HG03045 (cell line): Measurements from ENCODE around the gene CLIC2.

Experiments used
- ATAC-seq: cut with Tn5 transposase; IDR thresholded peaks from one replicate; pipeline ENCODE4 v1.9.1; 2021; ENCODE audit warnings: mild to moderate bottlenecking, moderate library complexity; ENCODE audit not compliant: unreplicated experiment

Gene CLIC2

DNA sequence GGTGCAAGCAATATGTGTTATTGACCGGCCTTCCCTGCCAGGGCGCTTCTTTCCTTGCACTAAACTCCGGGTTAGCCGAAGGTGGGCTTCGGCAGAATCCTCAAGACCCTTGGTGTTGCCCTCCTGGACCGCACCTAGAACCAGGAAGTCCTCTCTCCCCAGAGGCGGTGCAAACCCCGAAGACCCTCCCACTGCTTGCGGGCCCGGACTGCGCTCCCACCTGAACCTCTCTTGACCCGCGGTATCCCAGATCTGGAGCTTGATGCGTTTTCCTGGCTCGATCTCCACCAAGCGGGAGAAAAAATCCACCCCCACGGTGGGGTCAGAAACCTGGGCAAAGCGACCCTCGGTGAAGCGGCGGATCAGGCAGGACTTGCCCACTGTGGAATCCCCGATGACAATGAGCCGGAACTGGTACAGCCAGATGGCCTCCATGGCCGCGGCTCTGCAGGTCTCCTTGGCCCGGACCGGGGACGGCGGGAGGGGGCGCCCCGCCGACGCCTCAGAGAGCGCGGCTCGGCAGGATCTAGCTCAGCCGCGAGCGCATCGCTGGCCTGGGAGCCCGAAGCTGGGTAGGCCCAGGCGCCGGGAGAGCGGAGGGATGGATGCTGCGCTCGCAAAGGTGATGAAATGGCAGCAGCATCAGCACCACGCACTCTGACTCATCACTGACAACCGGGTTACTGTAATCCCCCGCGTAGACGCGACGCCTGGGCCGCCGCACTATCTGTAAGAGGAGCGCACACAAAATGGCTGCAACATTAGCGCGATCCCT, 70.4 kb downstream of the CLIC2 start, which contains the start of gene RAB39B:
Gene RAB39B, minus strand, starts transcription at position 638 of the 775 bp plus-strand sequence. Its CDS starts 203 bp downstream, at position 435.
- ATAC-seq = peak; percentile 98

DNA sequence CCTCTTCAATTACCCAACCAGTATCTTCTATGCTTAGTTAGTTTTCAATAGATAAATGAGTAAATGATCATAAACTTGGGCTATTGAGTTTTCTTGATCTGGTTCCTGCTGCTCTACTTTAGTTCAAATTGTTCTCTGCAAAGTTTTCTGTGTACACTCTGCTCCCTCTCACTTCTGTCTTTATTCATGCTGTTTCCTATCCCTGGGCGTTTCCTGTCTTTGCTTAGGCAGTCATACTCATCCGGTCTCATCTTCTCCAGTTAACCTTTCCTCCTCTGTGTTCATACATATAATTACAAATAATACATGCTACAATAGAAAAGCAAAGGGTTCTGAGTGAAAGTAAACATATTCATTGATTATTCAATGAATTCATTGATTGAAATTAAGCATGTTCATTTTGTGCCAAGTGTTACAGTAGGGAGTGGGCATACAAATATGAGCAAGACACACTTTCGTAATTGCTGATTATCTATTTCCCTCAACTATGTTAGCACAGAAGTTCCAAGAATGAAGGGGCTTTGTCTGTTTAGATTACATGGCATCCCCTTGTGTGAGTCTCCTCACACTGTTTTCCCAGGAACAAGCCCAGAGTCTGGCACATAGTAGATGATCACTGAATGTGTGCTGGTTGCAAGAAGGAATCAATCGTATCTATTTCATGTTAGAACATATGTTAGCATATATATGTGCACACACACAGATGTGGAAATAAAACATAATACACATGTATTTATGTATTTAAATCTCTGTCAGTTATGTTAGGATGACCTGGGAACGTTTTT, 71.3 kb downstream of the CLIC2 start:
- no peak for ATAC-seq

DNA sequence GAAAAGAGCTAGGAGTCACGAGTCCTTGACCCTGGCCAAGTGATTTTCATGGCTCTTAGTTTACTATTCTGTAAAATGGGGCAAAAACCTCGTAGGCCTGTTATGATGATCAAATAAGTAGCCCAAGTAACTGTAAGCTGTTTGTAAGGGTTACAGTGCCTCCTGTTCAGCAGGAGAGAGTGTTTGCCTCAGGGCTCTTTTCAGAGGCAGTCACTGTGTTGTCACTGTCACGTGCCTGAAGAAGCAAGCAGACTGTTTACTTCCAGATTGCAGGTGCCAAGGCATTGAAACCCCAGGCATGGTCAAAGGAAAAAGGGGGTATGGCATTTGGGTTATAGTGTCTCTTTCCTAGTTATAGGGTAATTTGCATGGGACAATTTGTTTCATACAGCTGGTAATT, 74.7 kb downstream of the CLIC2 start:
- ATAC-seq = no peak

DNA sequence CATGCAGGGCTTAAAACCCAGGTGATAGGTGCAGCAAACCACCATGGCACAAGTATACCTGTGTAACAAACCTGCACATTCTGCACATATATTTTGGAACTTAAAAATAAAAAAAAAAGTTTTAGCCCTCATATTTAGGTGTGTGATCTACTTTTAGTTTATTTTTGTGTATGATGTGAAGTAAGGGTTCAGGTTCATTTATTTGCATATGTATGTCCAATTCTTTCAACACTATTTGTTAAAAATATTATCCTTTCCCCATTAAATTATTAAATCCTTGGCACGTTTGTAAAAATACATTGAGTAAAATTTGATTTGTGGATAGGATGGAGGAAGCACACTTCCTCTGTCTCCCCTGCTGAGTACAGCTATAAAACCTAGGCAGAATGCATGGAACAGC, 83.0 kb downstream of the CLIC2 start:
- no peak for ATAC-seq

DNA sequence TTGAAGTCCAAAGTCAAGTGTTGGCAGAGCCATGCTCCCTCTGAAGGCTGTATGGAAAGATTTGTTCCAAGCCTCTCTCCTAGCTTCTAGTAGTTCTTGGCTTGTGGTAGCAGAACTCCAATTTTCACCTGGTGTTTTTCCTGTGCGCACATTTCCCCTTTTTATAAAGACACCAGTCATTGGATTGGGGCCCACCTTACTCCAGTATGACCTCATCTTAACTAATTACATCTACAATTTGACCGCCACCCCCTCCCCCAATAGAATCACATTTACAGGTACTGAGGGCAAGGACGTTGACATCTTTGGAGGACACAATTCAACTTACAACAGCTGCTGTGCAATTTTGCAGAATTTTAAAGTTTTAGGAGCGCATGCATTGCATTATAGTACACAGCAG, 86.9 kb downstream of the CLIC2 start:
- no peak for ATAC-seq

DNA sequence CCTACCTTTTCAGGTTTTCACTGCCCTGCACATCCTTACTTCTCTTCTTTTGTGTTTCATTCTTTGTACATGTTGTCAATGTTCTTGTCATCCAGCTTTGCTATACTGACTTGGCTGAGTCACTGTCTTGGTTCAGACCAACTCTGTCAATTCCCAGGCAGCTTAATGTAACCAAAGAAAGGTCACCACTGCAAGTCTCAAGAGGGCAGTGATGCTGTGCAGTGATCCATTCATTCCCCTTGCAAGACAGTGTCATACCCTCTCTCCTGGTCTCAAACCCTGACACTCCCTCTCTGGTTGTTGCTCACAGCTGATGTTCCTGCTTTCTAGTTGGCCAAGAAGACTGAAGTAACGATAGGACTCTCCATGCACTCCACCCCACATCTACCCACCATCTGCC, 87.7 kb downstream of the CLIC2 start:
- ATAC-seq = no peak

DNA sequence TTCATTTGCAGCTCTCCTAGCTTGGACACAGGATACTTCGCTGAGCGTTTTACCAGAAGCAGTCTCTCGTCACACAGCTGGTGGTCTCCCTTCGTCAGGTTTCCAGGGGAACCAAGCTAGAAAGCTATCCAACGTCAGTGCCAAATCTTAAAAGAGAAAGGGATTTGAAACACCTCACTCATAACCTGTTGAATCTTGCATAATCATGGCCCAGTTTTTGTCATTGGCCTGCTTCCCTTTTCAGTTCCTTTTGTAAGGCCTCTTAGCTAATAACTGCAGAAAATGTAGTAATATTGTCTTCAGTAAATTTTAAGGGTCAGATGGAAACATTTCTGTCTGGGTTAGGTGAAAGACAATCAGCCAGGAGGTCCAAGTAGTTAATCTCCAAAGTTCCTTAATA, 92.1 kb downstream of the CLIC2 start:
- no peak for ATAC-seq

DNA sequence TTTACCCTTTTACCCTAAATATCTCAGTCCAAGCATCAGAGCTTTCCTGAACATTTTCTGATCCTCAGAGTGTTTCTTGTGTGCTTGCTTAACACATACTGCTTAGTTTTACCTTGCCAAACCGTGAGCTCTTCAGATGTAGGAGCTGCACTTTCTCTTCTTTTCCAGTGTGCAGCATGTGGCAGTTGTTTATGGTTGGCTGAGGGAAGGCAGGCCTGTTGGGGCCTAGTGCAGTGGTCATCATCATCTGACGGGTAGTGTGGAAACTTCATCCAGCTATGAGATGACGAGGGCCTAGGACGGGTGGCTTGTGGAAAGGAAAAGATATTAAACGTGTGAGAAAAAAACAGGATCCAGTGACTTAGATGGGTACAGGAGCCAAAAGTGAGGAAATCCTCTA, 96.7 kb downstream of the CLIC2 start:
- ATAC-seq = no peak

DNA sequence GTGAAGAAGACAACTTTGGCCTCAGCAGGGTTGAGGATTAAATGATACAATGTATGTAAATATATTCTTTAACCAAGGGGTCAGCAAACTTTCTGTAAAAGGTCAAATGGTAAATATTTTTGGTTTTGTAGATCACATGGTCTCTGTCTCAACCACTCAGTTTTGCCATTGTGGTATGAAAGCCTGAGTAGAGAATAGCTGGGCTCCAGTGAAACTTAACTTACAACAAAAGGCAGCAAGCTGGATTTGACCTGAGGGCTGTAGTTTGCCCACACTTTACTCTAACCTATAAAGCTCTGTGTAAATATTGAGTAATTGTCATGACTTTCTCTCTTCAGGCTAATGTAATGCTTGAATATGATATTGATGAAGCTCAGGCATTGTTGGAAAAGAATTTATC, 98.5 kb downstream of the CLIC2 start:
- no peak for ATAC-seq

DNA sequence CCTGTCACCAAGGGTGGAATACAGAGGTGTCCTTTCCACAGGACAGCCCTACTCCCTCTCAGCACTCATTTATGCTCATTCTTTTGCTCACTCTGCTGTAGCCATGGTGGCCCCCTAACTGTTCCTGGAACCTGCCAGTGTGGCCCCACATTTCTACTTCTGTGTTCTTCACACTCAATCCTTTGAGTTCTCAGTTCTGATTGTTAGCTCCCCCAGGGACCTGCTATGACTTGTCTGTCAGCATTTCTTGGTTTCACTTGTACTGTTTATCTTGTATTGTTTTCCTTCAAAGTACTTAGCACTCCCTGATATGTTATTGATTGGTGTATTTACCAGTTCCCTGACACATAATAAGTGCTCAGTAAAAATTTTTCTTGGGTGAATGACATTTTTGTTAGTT, 103.3 kb downstream of the CLIC2 start:
- ATAC-seq = peak; percentile 76
